Duodenal mucosa (tissue), 2 donors: ENCODE measurements around the gene FARP1.
"Not testable (repeated sequence)": the region's sequence is repeated elsewhere in the genome, so short reads cannot be mapped to it uniquely, and the experiment has no call there.

Experiments used
- H3K27ac ChIP-seq: one replicate; pipeline ENCODE4 v1.7.0; 2013; ENCODE audit warnings: low read depth, low read length
- H3K27me3 ChIP-seq, 2 donors: one replicate each; pipeline ENCODE4 v1.7.0; 2013; ENCODE audit warnings: low read length in 2 of 2, control low read depth in 1 of 2; ENCODE audit not compliant: insufficient read depth in 2 of 2, control insufficient read depth in 1 of 2
- H3K36me3 ChIP-seq, 2 donors: one replicate each; pipeline ENCODE4 v1.7.0; 2013; ENCODE audit warnings: low read length in 2 of 2, control low read depth in 1 of 2; ENCODE audit not compliant: insufficient read depth in 2 of 2, control insufficient read depth in 1 of 2
- H3K4me1 ChIP-seq, 2 donors: one replicate each; pipeline ENCODE4 v1.7.0; 2013; ENCODE audit warnings: low read length in 2 of 2, control low read depth in 1 of 2; ENCODE audit not compliant: insufficient read depth in 2 of 2, control insufficient read depth in 1 of 2
- H3K4me3 ChIP-seq, 2 donors: one replicate each; pipeline ENCODE4 v1.7.0; 2013; ENCODE audit warnings: low read length in 2 of 2, low read depth in 1 of 2
- H3K9ac ChIP-seq, 2 donors: one replicate each; pipeline ENCODE4 v1.7.0; 2013; ENCODE audit warnings: low read length in 2 of 2, low read depth in 1 of 2
- H3K9me3 ChIP-seq, 2 donors: one replicate each; pipeline ENCODE4 v1.7.0; 2013; ENCODE audit warnings: low read length in 2 of 2, control low read depth in 1 of 2; ENCODE audit not compliant: control insufficient read depth in 1 of 2

The FARP1 gene

DNA sequence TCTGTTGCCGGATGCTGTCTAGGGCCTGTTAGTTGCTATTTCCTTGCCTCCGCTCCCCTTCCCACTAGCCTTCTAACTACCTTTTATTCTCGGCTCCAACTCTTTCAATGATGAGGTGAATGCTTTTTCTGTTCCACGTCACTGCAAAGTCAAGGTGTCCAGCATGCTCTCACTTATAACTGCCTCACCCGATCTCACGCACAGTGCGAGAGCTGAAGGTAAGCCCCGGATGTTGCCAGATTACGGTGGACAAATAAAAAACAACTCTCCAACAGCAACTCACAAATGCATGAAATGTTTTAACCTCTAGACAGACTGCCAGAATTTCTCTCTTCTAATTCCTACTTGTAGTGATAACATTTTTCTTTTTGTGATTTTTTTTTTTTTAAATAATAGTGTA, 264.1 kb downstream of the FARP1 start:
- no peaks in the 10 kb centered on the region for H3K36me3 ChIP-seq
- H3K27me3 ChIP-seq, result no peaks in the 10 kb centered on the region
- H3K4me3 ChIP-seq, result no peak overlapping the region
- H3K9ac ChIP-seq, result no peak overlapping the region
- H3K4me1 ChIP-seq, result peaks cover 11 to 17% of the 10 kb centered on the region in 2 donors
- H3K9me3 ChIP-seq, result no peaks in the 10 kb centered on the region
- no peak overlapping the region for H3K27ac ChIP-seq

DNA sequence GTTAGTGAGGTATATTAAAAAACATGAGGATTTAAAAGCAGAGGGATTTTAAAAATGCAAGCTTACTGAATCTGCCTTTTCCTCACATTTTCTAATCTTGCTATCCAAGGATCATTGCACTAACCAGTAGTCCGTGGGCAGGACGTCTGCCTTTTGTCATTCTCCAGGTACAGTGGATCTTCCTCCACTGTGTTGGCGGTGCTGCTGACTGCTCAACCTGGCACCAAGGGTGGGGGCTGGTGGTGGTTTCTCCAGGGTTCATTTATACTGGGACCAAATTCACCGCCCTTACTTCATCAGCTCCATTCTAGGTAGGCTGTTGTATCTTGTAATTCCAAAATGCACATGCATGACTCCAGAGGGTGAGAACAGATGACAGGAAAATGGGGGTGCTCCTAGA, 264.7 kb downstream of the FARP1 start:
- H3K36me3 ChIP-seq, result no peaks in the 10 kb centered on the region
- no peaks in the 10 kb centered on the region for H3K27me3 ChIP-seq
- H3K9ac ChIP-seq, result no peak overlapping the region
- H3K9me3 ChIP-seq, result no peaks in the 10 kb centered on the region
- H3K4me1 ChIP-seq, result peaks cover 11 to 17% of the 10 kb centered on the region in 2 donors
- H3K4me3 ChIP-seq, result no peak overlapping the region
- H3K27ac ChIP-seq, result no peak overlapping the region

- Histone ChIP-seq H3K27me3 (no peaks in the 10 kb centered on the region), H3K36me3 (no peaks in the 10 kb centered on the region), H3K27ac (no peak overlapping the region), H3K4me3 (no peak overlapping the region), H3K9me3 (no peaks in the 10 kb centered on the region), H3K4me1 (peaks cover 11 to 17% of the 10 kb centered on the region in 2 donors), H3K9ac (no peak overlapping the region)
Observed at GRCh38 chr13:98409281-98409680, 266.4 kb downstream of the FARP1 start.

DNA sequence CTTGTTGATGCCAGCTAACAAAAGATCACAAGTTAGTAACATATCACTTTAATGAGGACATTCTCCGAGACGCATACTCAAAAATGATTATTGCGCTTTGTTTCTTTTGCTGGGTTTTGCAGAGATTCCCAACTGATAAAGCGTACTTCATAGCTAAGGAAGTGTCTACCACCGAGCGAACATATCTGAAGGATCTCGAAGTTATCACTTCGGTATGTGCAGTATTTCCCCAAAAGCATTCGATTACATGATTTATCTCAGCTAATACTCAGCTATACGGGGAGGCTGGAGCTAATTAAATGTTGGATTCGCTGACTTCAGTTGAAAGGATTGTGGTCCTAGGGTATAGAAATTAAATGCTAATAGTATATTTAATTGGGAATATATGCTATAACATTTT, 267.7 kb downstream of the FARP1 start:
- no peak overlapping the region for H3K9ac ChIP-seq
- H3K36me3 ChIP-seq, result no peaks in the 10 kb centered on the region
- H3K9me3 ChIP-seq, result no peaks in the 10 kb centered on the region
- peaks cover 17 to 18% of the 10 kb centered on the region in 2 donors for H3K4me1 ChIP-seq
- H3K27me3 ChIP-seq, result no peaks in the 10 kb centered on the region
- no peak overlapping the region for H3K4me3 ChIP-seq
- no peak overlapping the region for H3K27ac ChIP-seq

GRCh38 chr13:98411013-98411412, 268.1 kb downstream of the FARP1 start:
- H3K27me3 ChIP-seq, result no peaks in the 10 kb centered on the region
- no peaks in the 10 kb centered on the region for H3K9me3 ChIP-seq
- H3K36me3 ChIP-seq, result no peaks in the 10 kb centered on the region
- no peak overlapping the region for H3K9ac ChIP-seq
- H3K4me3 ChIP-seq, result no peak overlapping the region
- peaks cover 18% of the 10 kb centered on the region in 2 donors for H3K4me1 ChIP-seq
- H3K27ac ChIP-seq, result no peak overlapping the region

GRCh38 chr13:98411617-98412265, 268.8 kb downstream of the FARP1 start:
- Histone ChIP-seq H3K4me1 (peaks cover 15 to 17% of the 10 kb centered on the region in 2 donors), H3K27me3 (no peaks in the 10 kb centered on the region), H3K4me3 (no peak overlapping the region), H3K36me3 (no peaks in the 10 kb centered on the region), H3K9ac (no peak overlapping the region), H3K9me3 (no peaks in the 10 kb centered on the region), H3K27ac (no peak overlapping the region)

DNA sequence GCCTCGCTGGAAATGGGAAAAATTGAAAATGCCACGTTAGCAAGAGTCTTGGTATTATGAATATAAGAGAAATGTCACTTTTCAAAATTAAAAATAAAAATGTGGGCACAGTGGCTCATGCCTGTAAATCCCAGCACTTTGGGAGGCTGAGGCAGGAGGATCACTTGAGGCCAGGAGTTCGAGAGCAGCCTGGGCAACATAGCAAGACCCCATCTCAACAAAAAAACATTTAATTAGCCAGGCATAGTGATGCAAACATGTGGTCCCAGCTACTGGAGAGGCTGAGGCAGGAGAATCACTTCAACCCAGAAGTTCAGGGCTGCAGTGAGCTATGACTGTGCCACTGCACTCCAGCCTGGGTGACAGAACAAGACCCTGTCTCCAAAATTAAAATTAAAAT, 270.4 kb downstream of the FARP1 start:
- H3K4me3 ChIP-seq, H3K9me3 ChIP-seq, H3K27ac ChIP-seq, H3K27me3 ChIP-seq, H3K36me3 ChIP-seq, H3K9ac ChIP-seq: not testable (repeated sequence)
- peaks cover 16 to 19% of the 10 kb centered on the region in 2 donors for H3K4me1 ChIP-seq

DNA sequence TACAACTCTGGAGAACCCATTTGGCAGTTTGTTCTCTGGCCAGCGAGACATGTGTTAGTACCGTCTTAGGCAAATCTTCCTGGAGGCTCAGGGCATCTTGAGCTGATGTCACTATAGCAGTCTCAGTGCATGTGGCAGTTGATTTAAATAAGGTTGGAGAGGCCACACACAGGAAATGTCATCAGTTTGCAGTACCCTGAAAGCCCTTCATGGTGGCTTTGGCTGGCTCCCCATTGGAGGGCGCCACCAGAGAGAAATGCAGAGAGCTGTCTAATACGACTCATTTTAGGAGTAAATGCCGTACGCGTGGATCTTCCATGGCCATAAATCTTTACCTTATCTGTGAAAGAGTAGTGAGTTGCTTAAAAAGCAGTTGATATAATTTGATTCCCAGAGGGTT, 270.9 kb downstream of the FARP1 start:
- Histone ChIP-seq H3K36me3 (peaks cover 0 to 4% of the 10 kb centered on the region in 2 donors), H3K27ac (no peak overlapping the region), H3K9me3 (peaks cover 0 to 4% of the 10 kb centered on the region in 2 donors), H3K4me3 (no peak overlapping the region), H3K9ac (no peak overlapping the region), H3K27me3 (no peaks in the 10 kb centered on the region), H3K4me1 (peaks cover 16 to 19% of the 10 kb centered on the region in 2 donors)

- H3K9me3 ChIP-seq, result peaks cover 0 to 4% of the 10 kb centered on the region in 2 donors
- H3K4me1 ChIP-seq, result peaks cover 16 to 19% of the 10 kb centered on the region in 2 donors
- H3K27ac ChIP-seq, result no peak overlapping the region
- no peak overlapping the region for H3K9ac ChIP-seq
- H3K4me3 ChIP-seq, result no peak overlapping the region
- no peaks in the 10 kb centered on the region for H3K27me3 ChIP-seq
- peaks cover 0 to 4% of the 10 kb centered on the region in 2 donors for H3K36me3 ChIP-seq
Observed at GRCh38 chr13:98415326-98416070, 272.6 kb downstream of the FARP1 start.

GRCh38 chr13:98416408-98416807, 273.5 kb downstream of the FARP1 start:
- H3K4me1 ChIP-seq, result peaks cover 16 to 19% of the 10 kb centered on the region in 2 donors
- H3K36me3 ChIP-seq, result peaks cover 0 to 4% of the 10 kb centered on the region in 2 donors
- H3K4me3 ChIP-seq, result no peak overlapping the region
- no peak overlapping the region for H3K27ac ChIP-seq
- peaks cover 0 to 4% of the 10 kb centered on the region in 2 donors for H3K9me3 ChIP-seq
- no peak overlapping the region for H3K9ac ChIP-seq
- H3K27me3 ChIP-seq, result no peaks in the 10 kb centered on the region
